HG03558 (cell line): ENCODE data around the gene SCYGR8.

Experiments
- ATAC-seq: cut with Tn5 transposase; IDR thresholded peaks from one replicate; pipeline ENCODE4 v1.9.1; 2021; ENCODE audit warnings: moderate number of reproducible peaks; ENCODE audit not compliant: unreplicated experiment; ENCODE audit errors: extremely low read depth

SCYGR8 gene

GRCh38 chr2:227759411-227760118, 13.9 kb downstream of the SCYGR8 start:
- ATAC-seq: no peak

- no peak for ATAC-seq
Observed at GRCh38 chr2:227761740-227762476, 16.2 kb downstream of the SCYGR8 start.

GRCh38 chr2:227765788-227766372, 20.2 kb downstream of the SCYGR8 start:
- ATAC-seq: no peak

- ATAC-seq: peak; percentile 91
Observed at GRCh38 chr2:227766373-227766883, 20.7 kb downstream of the SCYGR8 start.

GRCh38 chr2:227767830-227768229, 22.1 kb downstream of the SCYGR8 start:
- ATAC-seq: no peak

- ATAC-seq: no peak
Observed at GRCh38 chr2:227772197-227772661, 26.5 kb downstream of the SCYGR8 start.

GRCh38 chr2:227772932-227773331, 27.2 kb downstream of the SCYGR8 start:
- ATAC-seq: no peak

GRCh38 chr2:227774011-227774624, 28.4 kb downstream of the SCYGR8 start:
- ATAC-seq: no peak

GRCh38 chr2:227774895-227775842, 29.5 kb downstream of the SCYGR8 start:
- ATAC-seq: no peak

GRCh38 chr2:227780981-227781615, 35.4 kb downstream of the SCYGR8 start:
- ATAC-seq: no peak

GRCh38 chr2:227781841-227782240, 36.1 kb downstream of the SCYGR8 start:
- no peak for ATAC-seq

GRCh38 chr2:227782804-227783203, 37.1 kb downstream of the SCYGR8 start:
- no peak for ATAC-seq

- ATAC-seq: peak; percentile 92
Observed at GRCh38 chr2:227783404-227784138, 37.9 kb downstream of the SCYGR8 start.

- ATAC-seq: no peak
Observed at GRCh38 chr2:227785293-227785692, 39.6 kb downstream of the SCYGR8 start.

GRCh38 chr2:227788561-227789018, 42.9 kb downstream of the SCYGR8 start:
- no peak for ATAC-seq

GRCh38 chr2:227789803-227790202, 44.1 kb downstream of the SCYGR8 start:
- ATAC-seq: no peak

GRCh38 chr2:227793148-227793712, 47.5 kb downstream of the SCYGR8 start:
- ATAC-seq: no peak
